Heart right ventricle (tissue), 16 donors: ENCODE data around the gene CNTN2. TPM values are rescaled to one million over a fixed set of nuclear protein-coding genes. Genes with fewer than 3 reads are reported as not detected.

Source experiments
- ATAC-seq, 8 donors: fragments of 200-7000 bp; cut with Tn5 transposase; one replicate each; pipeline ENCODE4 v1.9.1; 2020; ENCODE audit warnings: mild to moderate bottlenecking in 8 of 8, moderate library complexity in 8 of 8, moderate number of reproducible peaks in 1 of 8
- DNase-seq, 2 donors: peaks; one replicate each; pipeline ENCODE4 v3.0.0-alpha.2; 2020
- H3K27ac ChIP-seq, 10 donors: fragments of 200-600 bp; sonication (generic) in 2 of 10; one replicate each; pipeline versions ENCODE4 v1.5.0 to v1.8.0; 2020 to 2022; ENCODE audit warnings: mild to moderate bottlenecking in 3 of 10
- H3K27me3 ChIP-seq, 7 donors: fragments of 200-600 bp; one replicate each; pipeline ENCODE4 v1.8.0; 2021 to 2022; ENCODE audit warnings: mild to moderate bottlenecking in 2 of 7
- H3K36me3 ChIP-seq, 9 donors: fragments of 200-600 bp; sonication (generic) in 1 of 9; one replicate each; pipeline versions ENCODE4 v1.5.0 to v1.8.0; 2020 to 2022; ENCODE audit warnings: mild to moderate bottlenecking in 2 of 9
- H3K4me1 ChIP-seq, 9 donors: fragments of 200-600 bp; sonication (generic) in 1 of 9; one replicate each; pipeline versions ENCODE4 v1.5.0 to v1.8.0; 2020 to 2022; ENCODE audit warnings: mild to moderate bottlenecking in 4 of 9
- H3K4me3 ChIP-seq, 10 donors: fragments of 200-600 bp; sonication (generic) in 2 of 10; one replicate each; pipeline versions ENCODE4 v1.5.0 to v1.8.0; 2020 to 2022; ENCODE audit warnings: mild to moderate bottlenecking in 7 of 10, moderate library complexity in 2 of 10
- H3K9me3 ChIP-seq, 11 donors: fragments of 200-600 bp in 10 of 11; sonication (generic) in 2 of 11; one replicate each; pipeline versions ENCODE4 v1.5.0 to v1.8.0; 2013 to 2022; ENCODE audit warnings: mild to moderate bottlenecking in 2 of 11, control low read depth in 1 of 11, moderate library complexity in 1 of 11
- CTCF ChIP-seq, 9 donors: fragments of 200-600 bp; sonication (generic) in 2 of 9; IDR thresholded peaks; one replicate each; pipeline versions ENCODE4 v1.5.0 to v1.8.0; 2021 to 2022; ENCODE audit warnings: antibody characterized with exemption in 9 of 9, mild to moderate bottlenecking in 5 of 9, moderate library complexity in 1 of 9
- WGBS, 2 donors: extraction: QIAGEN DNeasy Blood & Tissue Kit; methylation state at CpG; one replicate each; pipeline ENCODE4 v1.1.7; 2013; ENCODE audit warnings: inconsistent platforms in 1 of 2; 5-methylcytosine and 5-hydroxymethylcytosine counted together
- intact Hi-C, 10 donors: fragments of 100-400 bp; cut with DNase I; formaldehyde crosslinking; loops; one replicate each; pipeline versions ENCODE4 v1.11.1 to v1.14.2; 2022
- polyA plus RNA-seq, 2 donors: library from polyadenylated mRNA; stranded (reverse); fragments of 200-250 nt; gene quantifications; one replicate each; pipeline ENCODE4 v1.2.3, GENCODE V29; 2013
- total RNA-seq, 10 donors: library from RNA; stranded (reverse); fragmentation: NEBNext Ultra II Directional in 3 of 10; extraction: Animal tissue kit (Norgen Biotek cat#: 25700) in 3 of 10; gene quantifications; one replicate each; pipeline versions ENCODE4 v1.2.1 to v1.2.4, GENCODE V29; 2021 to 2023
- donor health status: Arrhythmogenic right ventricular cardiomyopathy.
- donor health status: ischemic (EF 13 %, LVEDD 7.1; RV severe dilation, severe dysfunction).
- donor health status: healthy with polysubstance abuse.
- donor health status: DM: no; HTN: yes; CAD: no.
- donor health status: DM: no; HTN: no; CAD: no.
- donor health status: ischemic (EF 25% LVEDD 6.9; RV normal size, moderate dysfunction).
- donor health status: ischemic (EF 25% LVEDD 5.7; RV mildly dilated, moderate dysfunction).
- donor health status: healthy.
- donor health status: DM: yes; HTN: yes; CAD: no.
- donor health status: Ischemic cardiomyopathy.
- donor health status: ischemic (EF 35%, LVEDD 5.7; RV mildly dilated, moderate dysfunction).
- donor health status: nonischemic (EF 11% LVEDD 7.7; RV severe dilation, severe dysfunction).
- donor health status: DM: yes; HTN: yes; CAD: no.
- donor health status: PGD.
- donor health status: ischemic (EF 29% LVEDD 5.4; RV normal size, mild dysfunction).
- donor health status: nonischemic (EF 23%, LVEDD 6.1; RV moderate dilation, normal function).

Gene CNTN2
- total and polyA plus RNA-seq, 12 donors: 0.04 to 0.73 (median 0.25) TPM; not detected in 3

GRCh38 chr1:205004351-205004750 lies 38.7 kb upstream of the CNTN2 start:
- H3K27me3 ChIP-seq: peaks cover 0 to 14% (median 0%) of the 10 kb centered on the region in 7 donors
- intact Hi-C loops: no loop called here
- H3K27ac ChIP-seq: no peak overlapping the region
- 65 to 68% methylated on average over 3 of the region's 3 CpGs for WGBS, 2 donors
- no peak for TF ChIP-seq CTCF (IDR thresholded peaks at IDR 0.05)
- no peaks in the 10 kb centered on the region for H3K9me3 ChIP-seq
- H3K4me3 ChIP-seq: no peak overlapping the region
- peak in 1 of 8 donors; percentile 39 for ATAC-seq
- H3K36me3 ChIP-seq: no peaks in the 10 kb centered on the region
- H3K4me1 ChIP-seq: no peaks in the 10 kb centered on the region
- no peak for DNase-seq

GRCh38 chr1:205008896-205009295 lies 34.1 kb upstream of the CNTN2 start:
- Histone ChIP-seq H3K36me3 (no peaks in the 10 kb centered on the region), H3K9me3 (no peaks in the 10 kb centered on the region), H3K27ac (no peak overlapping the region), H3K4me3 (no peak overlapping the region), H3K4me1 (peaks cover 0 to 15% (median 5%) of the 10 kb centered on the region in 9 donors), H3K27me3 (no peaks in the 10 kb centered on the region)
- WGBS, 2 donors: 82 to 85% methylated on average over 8 of the region's 8 CpGs
- ATAC-seq: no peak
- TF ChIP-seq CTCF (IDR thresholded peaks at IDR 0.05): no peak
- no peak for DNase-seq
- intact Hi-C loops: no loop called here

- no peaks in the 10 kb centered on the region for H3K27me3 ChIP-seq
- intact Hi-C loops: no loop called here
- no peak overlapping the region for H3K27ac ChIP-seq
- ATAC-seq (no peak), DNase-seq (no peak)
- whole genome bisulfite sequencing, 2 donors: 93% methylated on average over 12 of the region's 12 CpGs
- H3K36me3 ChIP-seq: no peaks in the 10 kb centered on the region
- H3K4me3 ChIP-seq: no peak overlapping the region
- no peak for TF ChIP-seq CTCF (IDR thresholded peaks at IDR 0.05)
- H3K4me1 ChIP-seq: peaks cover 0 to 23% (median 12%) of the 10 kb centered on the region in 9 donors
- no peaks in the 10 kb centered on the region for H3K9me3 ChIP-seq
Measured at GRCh38 chr1:205009670-205010069, 33.3 kb upstream of the CNTN2 start.

- 52 to 65% methylated on average over 13 of the region's 13 CpGs for WGBS, 2 donors
- intact Hi-C loops: no loop called here
- DNase-seq: no peak
Measured at GRCh38 chr1:205012391-205013140, 30.4 kb upstream of the CNTN2 start.

More at GRCh38 chr1:205012391-205013140, 30.4 kb upstream of the CNTN2 start:
- no peak overlapping the region for H3K27ac ChIP-seq
- peaks cover 0 to 6% (median 0%) of the 10 kb centered on the region in 9 donors for H3K36me3 ChIP-seq
- no peak for TF ChIP-seq CTCF (IDR thresholded peaks at IDR 0.05)
- peaks cover 0 to 25% (median 14%) of the 10 kb centered on the region in 9 donors for H3K4me1 ChIP-seq
- H3K27me3 ChIP-seq: peaks cover 0 to 4% (median 0%) of the 10 kb centered on the region in 7 donors
- H3K9me3 ChIP-seq: no peaks in the 10 kb centered on the region
- peak in 1 of 8 donors; percentile 8 for ATAC-seq
- H3K4me3 ChIP-seq: no peak overlapping the region
